Activated CD8-positive, alpha-beta T cell treated with anti-CD3 and anti-CD28 coated beads for 36 hours (primary cell): ENCODE data around the gene GNG2. TPM values are rescaled to one million over a fixed set of nuclear protein-coding genes. Genes with fewer than 3 reads are reported as not detected.

ENCODE experiments used
- ATAC-seq: fragments of 200-7000 bp; cut with Tn5 transposase; one replicate; pipeline ENCODE4 v1.10.0; 2021; ENCODE audit warnings: mild to moderate bottlenecking, moderate library complexity
- CTCF ChIA-PET: fragments of 350-600 bp; sonication (Branson Sonifier 250); formaldehyde crosslinking; loops from one replicate; lab custom pipeline; 2021; ENCODE audit warnings: antibody characterized with exemption; lab: Charles Lee
- POLR2A ChIA-PET: fragments of 350-600 bp; sonication (Branson Sonifier 250); formaldehyde crosslinking; loops from one replicate; lab custom pipeline; 2021; ENCODE audit warnings: antibody characterized with exemption; lab: Charles Lee
- DNase-seq: peaks from one replicate; pipeline ENCODE4 v3.0.0-alpha.2; 2020
- H3K27ac Mint-ChIP-seq: one replicate; pipeline ENCODE4 v1.8.0; 2021; ENCODE audit warnings: mild to moderate bottlenecking, mixed read lengths
- H3K27me3 Mint-ChIP-seq: one replicate; pipeline ENCODE4 v1.8.0; 2021; ENCODE audit warnings: mixed read lengths
- H3K36me3 Mint-ChIP-seq: one replicate; pipeline ENCODE4 v1.8.0; 2021; ENCODE audit warnings: low read depth, mixed read lengths
- H3K4me1 Mint-ChIP-seq: one replicate; pipeline ENCODE4 v1.8.0; 2021; ENCODE audit warnings: low read depth, mixed read lengths
- H3K4me3 Mint-ChIP-seq: one replicate; pipeline ENCODE4 v1.8.0; 2021; ENCODE audit warnings: mild to moderate bottlenecking, moderate library complexity, mixed read lengths
- H3K9me3 Mint-ChIP-seq: one replicate; pipeline ENCODE4 v1.8.0; 2021; ENCODE audit warnings: mixed read lengths
- CTCF ChIP-seq: fragments of 200-600 bp; IDR thresholded peaks from one replicate; pipeline ENCODE4 v1.8.0; 2022; ENCODE audit warnings: antibody characterized with exemption, mild to moderate bottlenecking
- intact Hi-C: fragments of 100-400 bp; cut with micrococcal nuclease; formaldehyde crosslinking; loops from one replicate; pipeline ENCODE4 v1.10.0; 2022
- total RNA-seq, 2 experiments: library from RNA; stranded (reverse); gene quantifications; one replicate each; pipeline ENCODE4 v1.2.3, GENCODE V29; 2021

Gene GNG2
- total RNA-seq, 2 experiments from 2014 or later = 174 to 184 TPM

DNA sequence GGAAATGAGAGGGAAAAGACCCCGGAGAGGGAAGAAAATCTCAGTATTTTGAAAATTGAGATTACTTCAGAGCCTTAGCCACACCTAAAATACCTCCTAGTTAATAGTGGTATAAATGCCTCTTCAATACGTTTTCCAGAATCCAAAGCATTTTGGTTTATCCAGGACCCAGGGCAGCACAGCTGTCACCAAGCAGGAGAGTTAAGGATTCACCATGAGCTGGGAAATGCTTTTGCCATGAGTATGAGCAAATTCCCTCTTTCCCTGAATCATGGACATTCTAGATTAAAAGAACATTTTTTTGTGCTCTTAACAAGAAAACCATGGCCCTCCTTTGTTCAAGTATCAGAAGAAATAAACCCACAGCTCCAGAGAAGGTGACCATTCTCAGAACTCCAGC lies 107.1 kb downstream of the GNG2 start:
- Mint-ChIP-seq H3K36me3 (peaks cover 33% of the 10 kb centered on the region), H3K9me3 (no peaks in the 10 kb centered on the region), H3K27ac (no peak overlapping the region), H3K4me1 (peaks cover 13% of the 10 kb centered on the region), H3K4me3 (no peak overlapping the region), H3K27me3 (no peaks in the 10 kb centered on the region)
- ChIA-PET CTCF (interaction anchor here (0.8 to 5.8 kb wide), 3 partner anchors 12 to 685 kb away, joined by 3 to 55 read pairs (median 3); no protein-coding TSS in a partner anchor), POLR2A (no interaction called here)
- no peak for TF ChIP-seq CTCF
- no peak for DNase-seq
- ATAC-seq = no peak
- intact Hi-C loops = no loop called here

DNA sequence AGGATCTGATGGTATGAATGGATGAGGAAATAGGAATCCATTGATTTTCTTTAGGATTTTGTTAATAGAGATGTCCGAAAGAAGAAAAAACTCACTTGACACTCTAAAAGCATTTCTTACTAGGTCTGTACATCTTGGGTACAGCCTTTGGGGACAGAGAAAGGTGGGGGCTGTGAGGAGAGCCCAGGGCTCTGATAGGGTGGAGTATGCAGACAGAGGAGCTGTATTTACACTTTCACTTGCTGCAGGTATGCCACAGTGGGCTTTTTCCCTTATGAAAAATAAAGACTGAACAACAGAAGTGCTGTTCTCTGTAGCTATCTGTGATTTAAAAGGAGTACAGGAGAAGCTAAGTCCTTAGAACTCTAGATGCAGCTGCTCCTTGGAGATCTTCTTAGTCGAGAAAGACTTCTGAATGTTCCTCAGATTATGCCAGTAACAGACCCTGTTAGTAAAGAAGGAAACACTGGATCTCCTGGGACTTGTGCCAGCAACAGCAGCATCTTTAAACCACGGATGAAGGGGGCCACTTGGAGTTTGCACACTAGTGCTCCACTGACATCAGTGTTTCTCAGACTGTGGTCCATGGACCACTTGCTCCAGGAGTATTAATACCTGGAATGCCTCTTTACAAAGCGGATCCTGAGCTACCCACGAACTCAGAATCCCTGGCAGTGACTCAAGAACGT lies 109.6 kb downstream of the GNG2 start:
- H3K4me3 Mint-ChIP-seq = no peak overlapping the region

DNA sequence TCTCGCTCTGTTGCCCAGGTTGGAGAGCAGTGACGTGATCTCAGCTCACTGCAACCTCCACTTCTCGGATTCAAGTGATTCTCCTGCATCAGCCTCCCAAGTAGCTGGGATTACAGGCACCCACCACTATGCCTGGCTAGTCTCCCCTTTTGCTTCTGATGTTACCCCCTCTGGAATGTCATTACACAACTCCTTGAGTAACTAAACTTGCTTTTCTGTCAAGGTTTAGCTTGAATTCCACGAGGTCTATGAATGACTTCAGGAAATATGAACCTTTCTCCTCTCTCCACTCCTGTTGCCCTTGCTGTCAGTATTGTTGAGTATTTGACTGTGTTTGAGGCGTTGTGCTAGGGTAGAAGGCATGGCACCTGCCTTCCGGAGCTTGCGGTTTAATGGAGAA lies 112.2 kb downstream of the GNG2 start:
- H3K36me3 Mint-ChIP-seq = peaks cover 13% of the 10 kb centered on the region
- peaks cover 2% of the 10 kb centered on the region for H3K4me1 Mint-ChIP-seq
- DNase-seq (no peak), ATAC-seq (no peak)
- ChIA-PET POLR2A (no interaction called here), CTCF (no interaction called here)
- no peaks in the 10 kb centered on the region for H3K9me3 Mint-ChIP-seq
- no peak for TF ChIP-seq CTCF
- no peaks in the 10 kb centered on the region for H3K27me3 Mint-ChIP-seq
- H3K4me3 Mint-ChIP-seq = no peak overlapping the region
- no peak overlapping the region for H3K27ac Mint-ChIP-seq
- intact Hi-C loops = no loop called here

More for the DNA sequence above, 109.6 kb downstream of the GNG2 start:
- no peaks in the 10 kb centered on the region for H3K9me3 Mint-ChIP-seq
- CTCF ChIA-PET = interaction anchor here (0.9 to 5.8 kb wide), 2 partner anchors 10 to 18 kb away, joined by 3 to 55 read pairs; no protein-coding TSS in a partner anchor
- DNase-seq (no peak), ATAC-seq (no peak)
- H3K36me3 Mint-ChIP-seq = peaks cover 22% of the 10 kb centered on the region
- H3K27me3 Mint-ChIP-seq = no peaks in the 10 kb centered on the region
- POLR2A ChIA-PET = no interaction called here
- intact Hi-C loops = no loop called here
- peaks cover 2% of the 10 kb centered on the region for H3K4me1 Mint-ChIP-seq
- no peak overlapping the region for H3K27ac Mint-ChIP-seq
- TF ChIP-seq CTCF = no peak

DNA sequence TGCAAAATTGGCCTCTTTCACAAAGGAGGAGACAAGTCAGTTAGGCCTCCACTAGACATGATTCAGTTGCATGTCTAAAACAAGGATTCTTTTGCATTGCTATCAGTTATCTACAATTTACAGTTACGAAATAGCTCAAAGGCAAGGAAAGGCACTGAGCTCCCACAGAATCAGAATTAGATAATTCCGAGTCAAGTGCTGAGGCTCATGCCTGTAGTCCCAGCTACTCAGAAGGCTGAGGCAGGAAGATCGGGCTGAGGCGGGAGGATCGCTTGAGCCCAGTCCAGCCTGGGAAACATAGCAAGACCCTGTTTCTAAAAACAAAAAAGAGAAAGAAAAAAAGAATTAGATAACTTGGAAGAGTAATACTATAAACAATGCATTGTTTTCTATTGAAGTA lies 116.7 kb downstream of the GNG2 start:
- ATAC-seq = no peak
- intact Hi-C loops = no loop called here
- Mint-ChIP-seq H3K9me3 (no peaks in the 10 kb centered on the region), H3K4me3 (no peak overlapping the region), H3K27me3 (no peaks in the 10 kb centered on the region), H3K27ac (no peak overlapping the region), H3K36me3 (no peaks in the 10 kb centered on the region), H3K4me1 (peaks cover 7% of the 10 kb centered on the region)
- no peak for TF ChIP-seq CTCF
- ChIA-PET CTCF (interaction anchor here (1.1 to 7.4 kb wide), 9 partner anchors 8 to 199 kb away, joined by 4 to 99 read pairs (median 11); partner anchors contain the start of genes GNG2 and RTRAF), POLR2A (interaction anchor here (0.9 kb wide), 1 partner anchor 116 kb away, joined by 3 read pairs; no protein-coding TSS in a partner anchor)
- no peak for DNase-seq

DNA sequence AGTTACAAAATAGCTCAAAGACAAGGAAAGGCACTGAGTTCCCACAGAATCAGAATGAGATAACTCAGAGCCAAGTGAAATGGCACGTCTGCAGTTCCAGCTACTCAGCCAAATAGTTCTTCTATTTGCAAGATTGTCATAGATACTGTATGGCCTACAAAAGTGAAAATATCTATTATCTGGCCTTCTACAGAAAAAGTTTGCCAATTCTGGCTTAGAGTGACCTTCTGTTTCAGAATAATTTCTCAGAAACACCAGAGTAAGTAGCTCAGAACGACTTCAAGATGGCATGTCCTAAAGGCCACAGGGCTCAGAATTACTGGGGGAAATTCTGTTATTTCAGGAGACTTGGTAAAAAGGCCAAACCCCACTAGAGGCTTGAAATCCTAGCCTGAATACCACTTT lies 118.3 kb downstream of the GNG2 start:
- H3K9me3 Mint-ChIP-seq = no peaks in the 10 kb centered on the region
- peaks cover 7% of the 10 kb centered on the region for H3K4me1 Mint-ChIP-seq
- DNase-seq = no peak
- TF ChIP-seq CTCF = no peak
- CTCF ChIA-PET = interaction anchor here (0.5 to 7.4 kb wide), 61 partner anchors 9 to 695 kb away, joined by 3 to 99 read pairs (median 4); partner anchors contain the start of genes GNG2, NID2 and RTRAF
- intact Hi-C loops = no loop called here
- no peak overlapping the region for H3K4me3 Mint-ChIP-seq
- H3K27ac Mint-ChIP-seq = no peak overlapping the region
- no peaks in the 10 kb centered on the region for H3K36me3 Mint-ChIP-seq
- no peak for ATAC-seq
- POLR2A ChIA-PET = interaction anchor here (1.0 kb wide), 1 partner anchor 132 kb away, joined by 3 read pairs; no protein-coding TSS in a partner anchor
- H3K27me3 Mint-ChIP-seq = no peaks in the 10 kb centered on the region
